KMS-11 (cell line): Measurements from ENCODE around the gene TMEM108.
A peak's percentile ranks its signal among the peaks of the same experiment; 100 is the strongest.

Experiments
- H2AFZ ChIP-seq: fragments of 200-600 bp; sonication (generic); 2 replicates; pipeline ENCODE4 v1.6.1; 2016; ENCODE audit warnings: antibody characterized with exemption, mixed run types, low read depth
- H3K27ac ChIP-seq: fragments of 200-600 bp; sonication (generic); 2 replicates; pipeline ENCODE4 v1.6.1; 2016; ENCODE audit warnings: mild to moderate bottlenecking, mixed run types
- H3K27me3 ChIP-seq: fragments of 200-600 bp; sonication (generic); 2 replicates; pipeline ENCODE4 v1.6.1; 2017; ENCODE audit warnings: mild to moderate bottlenecking, low read depth, mixed run types, moderate library complexity; ENCODE audit not compliant: insufficient read depth
- H3K36me3 ChIP-seq: fragments of 200-600 bp; sonication (generic); 2 replicates; pipeline ENCODE4 v1.6.1; 2017; ENCODE audit warnings: mild to moderate bottlenecking, mixed run types; ENCODE audit not compliant: insufficient read depth
- H3K4me1 ChIP-seq: fragments of 200-600 bp; sonication (generic); 2 replicates; pipeline ENCODE4 v1.6.1; 2016; ENCODE audit warnings: mild to moderate bottlenecking, low read depth, mixed run types; ENCODE audit not compliant: poor library complexity, severe bottlenecking
- H3K4me2 ChIP-seq: fragments of 200-600 bp; sonication (generic); 2 replicates; pipeline ENCODE4 v1.7.0; 2016; ENCODE audit warnings: mild to moderate bottlenecking, mixed run types
- H3K4me3 ChIP-seq: fragments of 200-600 bp; sonication (generic); IDR thresholded peaks from 2 replicates; pipeline ENCODE4 v1.6.1; 2017; ENCODE audit warnings: low read depth, low read length, mixed read lengths; ENCODE audit not compliant: insufficient read depth
- H3K79me2 ChIP-seq: fragments of 200-600 bp; sonication (generic); 2 replicates; pipeline ENCODE4 v1.6.1; 2016; ENCODE audit warnings: low read depth, mixed run types; ENCODE audit not compliant: insufficient read depth
- H3K9ac ChIP-seq: fragments of 200-600 bp; sonication (generic); 2 replicates; pipeline ENCODE4 v1.6.1; 2016; ENCODE audit warnings: mild to moderate bottlenecking, mixed run types
- H4K20me1 ChIP-seq: fragments of 200-600 bp; sonication (generic); 2 replicates; pipeline ENCODE4 v1.6.1; 2016; ENCODE audit warnings: mild to moderate bottlenecking, mixed run types; ENCODE audit not compliant: insufficient read depth
- TF ChIP-seq, protein P1 (sequence below): fragments of 200-600 bp; sonication (generic); conservative IDR thresholded peaks from 2 replicates; pipeline ENCODE4 v1.6.1; 2017; ENCODE audit warnings: low read depth, mild to moderate bottlenecking, antibody characterized with exemption, low read length, moderate library complexity, mixed read lengths

The TMEM108 gene

GRCh38 chr3:133445108-133445507, 406.9 kb downstream of the TMEM108 start:
- TF ChIP-seq, protein P1, sequence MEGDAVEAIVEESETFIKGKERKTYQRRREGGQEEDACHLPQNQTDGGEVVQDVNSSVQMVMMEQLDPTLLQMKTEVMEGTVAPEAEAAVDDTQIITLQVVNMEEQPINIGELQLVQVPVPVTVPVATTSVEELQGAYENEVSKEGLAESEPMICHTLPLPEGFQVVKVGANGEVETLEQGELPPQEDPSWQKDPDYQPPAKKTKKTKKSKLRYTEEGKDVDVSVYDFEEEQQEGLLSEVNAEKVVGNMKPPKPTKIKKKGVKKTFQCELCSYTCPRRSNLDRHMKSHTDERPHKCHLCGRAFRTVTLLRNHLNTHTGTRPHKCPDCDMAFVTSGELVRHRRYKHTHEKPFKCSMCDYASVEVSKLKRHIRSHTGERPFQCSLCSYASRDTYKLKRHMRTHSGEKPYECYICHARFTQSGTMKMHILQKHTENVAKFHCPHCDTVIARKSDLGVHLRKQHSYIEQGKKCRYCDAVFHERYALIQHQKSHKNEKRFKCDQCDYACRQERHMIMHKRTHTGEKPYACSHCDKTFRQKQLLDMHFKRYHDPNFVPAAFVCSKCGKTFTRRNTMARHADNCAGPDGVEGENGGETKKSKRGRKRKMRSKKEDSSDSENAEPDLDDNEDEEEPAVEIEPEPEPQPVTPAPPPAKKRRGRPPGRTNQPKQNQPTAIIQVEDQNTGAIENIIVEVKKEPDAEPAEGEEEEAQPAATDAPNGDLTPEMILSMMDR: no peak
- H3K36me3 ChIP-seq: no peaks in the 10 kb centered on the region
- no peaks in the 10 kb centered on the region for H4K20me1 ChIP-seq
- H2AFZ ChIP-seq: no peak overlapping the region
- no peaks in the 10 kb centered on the region for H3K27me3 ChIP-seq
- peak overlapping the region; percentile 4; the same call in 1 of the 2 replicates for H3K9ac ChIP-seq
- H3K4me3 ChIP-seq: no peak overlapping the region
- H3K4me2 ChIP-seq: peak overlapping the region; percentile 74
- no peaks in the 10 kb centered on the region for H3K79me2 ChIP-seq
- H3K4me1 ChIP-seq: peaks cover 88% of the 10 kb centered on the region
- H3K27ac ChIP-seq: peak overlapping the region; percentile 80
